Activated T-helper 1 cell treated with Interleukin-2 at 50 U/mL for 16 hours (primary cell): ENCODE data around the gene F8.
"Not testable (repeated sequence)": the region's sequence is repeated elsewhere in the genome, so short reads cannot be mapped to it uniquely, and the experiment has no call there.

Experiments
- DNase-seq: peaks from one replicate; pipeline ENCODE4 v3.0.0-alpha.2; 2020; ENCODE audit warnings: low read depth

F8 gene

DNA sequence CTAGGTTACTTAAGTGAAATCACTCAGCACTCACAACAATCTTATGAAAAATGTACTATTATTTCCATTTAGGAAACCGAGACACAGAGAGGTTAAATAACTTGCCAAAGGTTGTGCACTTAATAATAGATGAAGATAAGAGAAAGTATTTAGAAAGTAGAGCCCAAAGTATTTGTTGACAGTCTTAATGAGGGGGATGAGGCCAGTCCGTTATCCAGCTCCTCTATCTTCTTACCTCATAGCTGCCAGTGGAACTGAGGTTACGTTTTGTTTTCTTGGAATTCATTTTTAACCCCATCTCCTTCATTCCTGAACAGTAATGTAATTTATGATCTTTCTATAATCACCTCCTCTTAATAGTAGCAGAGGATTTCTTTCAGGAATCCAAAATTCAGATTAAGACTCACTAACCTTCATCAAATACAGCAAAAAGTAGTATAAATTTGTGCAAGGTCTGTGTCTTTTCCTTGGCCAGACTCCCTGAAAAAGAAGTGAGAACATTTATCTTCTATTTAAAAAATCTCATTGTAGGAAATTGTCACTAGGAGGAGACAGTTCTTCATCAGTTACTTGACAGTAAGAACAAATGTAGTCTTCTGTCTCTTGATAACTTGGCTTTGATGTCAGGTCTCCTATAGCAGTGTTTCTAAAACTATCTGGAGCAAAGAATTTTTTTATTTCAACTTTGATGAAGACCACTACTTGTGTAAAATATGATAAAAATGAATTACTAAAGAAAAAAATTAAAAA lies 35.5 kb downstream of the F8 start:
- DNase-seq: no peak

DNA sequence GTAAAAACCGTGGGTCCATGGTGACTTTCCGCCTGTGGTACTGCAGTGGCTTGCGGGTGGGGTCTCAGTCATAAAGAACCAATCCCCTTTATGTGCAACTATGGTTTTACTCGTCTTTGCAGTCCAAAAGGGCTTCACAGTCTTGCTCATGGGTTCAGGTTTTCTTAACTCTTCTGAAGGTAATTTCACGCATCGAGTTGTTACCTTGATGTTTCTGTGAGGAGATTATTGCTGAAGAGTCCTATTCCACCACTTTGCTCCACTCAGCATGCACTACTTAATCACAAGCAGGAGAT lies 41.5 kb downstream of the F8 start:
- DNase-seq: no peak

DNA sequence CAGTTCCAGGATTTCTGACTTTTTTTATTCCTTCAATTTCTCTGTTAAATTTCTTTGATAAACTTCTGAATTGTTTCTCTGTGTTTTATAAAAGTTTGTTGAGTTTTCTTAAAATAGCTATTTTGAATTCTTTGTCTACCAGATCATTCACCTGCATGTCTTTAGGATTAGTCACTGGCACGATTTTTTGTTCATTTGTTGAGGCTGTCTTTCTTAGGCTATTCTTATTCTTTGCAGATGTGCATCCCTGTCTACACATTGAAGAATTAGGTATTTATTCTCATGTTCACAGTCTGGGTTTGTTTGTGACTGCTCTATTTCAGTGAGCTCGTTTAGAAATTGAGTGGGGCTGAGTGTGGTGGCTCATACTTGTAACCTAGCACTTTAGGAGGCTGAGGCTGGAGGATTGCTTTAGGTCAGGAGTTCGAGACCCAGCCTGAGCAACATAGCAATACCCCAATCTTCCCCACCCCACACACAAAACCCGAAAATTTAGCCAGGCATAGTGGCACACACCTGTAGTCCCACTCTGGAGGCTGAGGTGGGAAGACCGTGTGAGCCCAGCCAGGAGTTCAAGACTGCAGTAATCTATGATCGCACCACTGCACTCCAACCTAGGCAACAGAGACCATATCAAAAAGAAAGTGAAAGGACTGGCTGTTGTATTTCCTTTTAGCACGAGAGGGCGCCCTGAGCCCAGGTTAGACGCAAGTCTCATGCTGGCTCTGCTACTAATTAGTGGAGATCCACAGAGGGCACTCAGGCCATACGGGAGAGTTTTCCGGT lies 42.0 kb downstream of the F8 start:
- peak; percentile 55 for DNase-seq

DNA sequence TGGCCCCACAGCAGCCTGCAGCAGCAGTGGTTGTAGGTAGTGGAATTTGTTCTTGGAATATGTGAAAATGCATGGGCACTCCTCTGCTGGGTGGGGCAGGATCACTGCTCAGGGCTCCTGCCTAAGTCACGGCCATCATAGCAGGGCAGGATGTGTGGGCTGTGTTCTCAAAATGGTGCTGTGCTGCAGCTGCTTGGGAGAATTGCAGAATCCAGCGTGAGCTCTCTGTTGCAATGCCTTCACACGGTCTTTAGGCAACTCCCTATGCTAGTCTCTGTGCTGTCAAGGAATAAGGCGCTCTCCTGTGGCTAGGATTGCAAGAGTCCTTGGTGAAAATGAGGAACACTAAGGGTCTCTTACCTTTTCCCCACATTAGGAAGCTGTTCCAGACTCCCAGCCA lies 42.9 kb downstream of the F8 start:
- DNase-seq: no peak

DNA sequence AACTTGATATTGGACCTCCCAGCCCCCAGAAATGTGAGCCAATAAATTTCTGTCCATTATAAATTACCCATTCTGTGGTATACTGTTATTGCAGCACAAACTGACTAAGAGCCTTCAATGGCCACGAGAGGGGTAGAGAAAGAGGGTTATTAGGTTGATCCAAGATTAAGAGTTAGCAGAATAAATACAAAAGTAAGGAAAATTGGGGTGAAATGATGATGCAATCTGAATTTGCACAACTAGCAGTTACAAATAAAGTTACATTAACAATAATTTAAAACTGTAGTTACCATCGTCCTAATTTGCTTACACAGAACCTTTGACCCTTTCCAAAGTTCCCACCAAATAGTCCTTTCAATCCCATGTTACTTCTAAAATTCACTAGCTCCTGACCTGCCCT lies 54.2 kb downstream of the F8 start:
- no peak for DNase-seq

DNA sequence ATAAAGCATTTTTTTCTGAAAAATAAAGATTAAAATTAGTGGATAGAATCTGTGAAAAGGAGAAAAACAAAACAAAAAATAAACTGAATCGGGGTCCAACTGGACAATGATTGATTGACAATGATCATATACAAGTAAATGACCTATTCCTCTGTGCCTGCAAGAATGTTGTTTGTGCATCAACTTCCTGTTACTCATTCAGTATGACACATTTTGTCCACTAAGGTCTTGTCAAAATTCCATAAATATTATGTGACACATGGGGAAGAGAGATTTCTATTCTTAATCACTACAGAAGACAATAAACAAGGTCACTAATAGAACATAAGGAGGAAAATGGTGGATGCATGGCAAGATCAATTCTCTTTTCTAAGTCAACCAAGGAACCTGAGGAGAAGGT lies 54.9 kb downstream of the F8 start:
- no peak for DNase-seq

DNA sequence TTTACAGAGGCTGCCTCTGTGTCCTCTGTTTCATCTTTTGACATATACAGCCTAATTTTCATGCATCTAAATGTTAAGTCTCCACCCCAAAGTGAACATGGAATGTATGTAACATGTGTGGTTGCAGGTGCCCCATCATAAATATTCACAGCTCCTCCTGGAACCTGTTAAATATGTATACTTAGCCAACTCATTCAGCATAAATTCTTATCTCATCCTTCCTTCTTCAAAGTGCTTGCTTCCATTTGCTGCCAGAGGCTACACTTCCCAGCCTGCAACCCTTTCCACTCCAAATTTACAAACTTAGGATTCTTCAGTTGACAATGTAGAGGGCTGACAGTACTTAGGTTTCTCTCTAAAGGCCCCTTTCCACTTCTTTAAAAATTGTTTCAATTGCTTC lies 60.6 kb downstream of the F8 start:
- DNase-seq: no peak

DNA sequence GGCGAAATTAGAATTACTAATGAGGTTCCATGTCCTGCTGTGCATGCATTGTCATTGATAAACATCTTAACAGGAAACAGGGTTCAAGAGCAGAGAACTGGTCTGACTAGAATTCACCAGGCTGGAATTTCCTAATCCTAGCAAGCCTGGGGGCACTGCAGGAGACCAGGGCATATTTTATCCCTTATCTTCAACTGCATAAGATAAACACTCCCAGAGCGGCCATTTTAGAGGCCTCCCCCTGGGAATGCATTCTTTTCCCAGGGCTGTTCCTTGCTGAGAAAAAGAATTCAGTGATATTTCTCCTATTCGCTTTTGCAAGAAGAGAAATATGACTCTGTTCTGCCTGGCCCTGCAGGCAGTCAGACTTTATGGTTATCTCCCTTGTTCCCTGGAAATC lies 66.7 kb downstream of the F8 start:
- DNase-seq: not testable (repeated sequence)

DNA sequence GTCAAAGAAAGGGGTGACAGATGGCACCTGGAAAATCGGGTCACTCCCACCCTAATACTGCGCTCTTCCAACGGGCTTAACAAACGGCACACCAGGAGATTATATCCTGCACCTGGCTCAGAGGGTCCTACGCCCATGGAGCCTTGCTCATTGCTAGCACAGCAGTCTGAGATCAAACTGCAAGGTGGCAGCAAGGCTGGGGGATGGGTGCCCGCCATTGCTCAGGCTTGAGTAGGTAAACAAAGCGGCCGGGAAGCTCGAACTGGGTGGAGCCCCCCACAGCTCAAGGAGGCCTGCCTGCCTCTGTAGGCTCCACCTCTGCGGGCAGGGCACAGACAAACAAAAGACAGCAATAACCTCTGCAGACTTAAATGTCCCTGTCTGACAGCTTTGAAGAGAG lies 83.3 kb downstream of the F8 start:
- not testable (repeated sequence) for DNase-seq

DNA sequence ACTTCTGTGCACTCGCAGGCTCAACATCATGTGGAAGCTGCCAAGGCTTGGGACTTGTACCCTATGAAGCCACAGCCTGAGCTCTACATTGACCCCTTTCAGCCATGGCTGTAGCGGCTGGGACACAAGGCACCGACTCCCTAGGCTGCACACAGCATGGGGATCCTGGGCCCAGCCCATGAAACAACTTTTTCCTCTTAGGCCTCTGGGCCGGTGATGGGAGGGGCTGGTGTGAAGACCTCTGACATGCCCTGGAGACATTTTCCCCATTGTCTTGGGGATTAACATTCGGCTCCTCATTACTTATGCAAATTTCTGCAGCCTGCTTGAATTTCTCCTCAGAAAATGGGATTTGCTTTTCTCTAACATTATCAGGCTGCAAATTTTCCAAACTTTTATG lies 97.8 kb downstream of the F8 start:
- DNase-seq: not testable (repeated sequence)

DNA sequence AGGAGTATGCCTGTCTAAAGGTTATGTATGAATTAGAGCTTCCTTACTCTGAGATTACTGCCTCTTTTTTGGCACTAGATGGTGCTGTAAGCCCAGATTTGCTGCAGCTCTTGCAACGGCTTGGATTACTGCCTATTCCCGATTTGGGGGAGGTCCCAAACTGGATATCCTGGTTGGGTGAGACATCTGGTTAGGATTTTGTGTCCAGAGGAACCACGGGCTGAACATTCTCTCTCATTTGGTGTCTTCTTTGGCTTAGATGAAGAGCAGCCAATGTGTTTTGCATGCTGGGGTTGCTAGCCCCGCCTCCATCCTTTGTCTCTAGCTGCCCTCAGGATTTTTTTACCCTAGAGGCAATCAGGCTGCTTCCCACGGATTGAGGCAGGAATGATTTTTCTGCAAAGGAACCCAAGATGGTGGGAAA lies 104.5 kb downstream of the F8 start:
- DNase-seq: no peak

DNA sequence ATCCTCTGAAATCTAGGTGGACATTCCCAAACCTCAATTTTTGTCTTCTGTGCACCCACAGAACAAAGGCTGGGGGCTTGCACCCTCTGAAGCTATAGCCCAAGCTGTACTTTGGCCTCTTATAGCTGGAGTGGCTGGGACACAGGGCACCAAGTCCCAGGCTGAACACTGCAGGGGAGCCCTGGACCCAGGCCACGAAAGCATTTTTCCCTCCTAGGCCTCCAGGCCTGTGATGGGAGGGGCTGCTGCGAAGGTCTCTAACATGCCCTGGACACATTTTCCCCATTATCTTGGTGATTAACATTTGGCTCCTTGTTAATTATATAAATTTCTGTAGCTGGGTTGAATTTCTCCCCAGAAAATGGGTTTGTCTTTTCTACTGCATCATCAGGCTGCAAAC lies 108.5 kb downstream of the F8 start:
- DNase-seq: no peak

DNA sequence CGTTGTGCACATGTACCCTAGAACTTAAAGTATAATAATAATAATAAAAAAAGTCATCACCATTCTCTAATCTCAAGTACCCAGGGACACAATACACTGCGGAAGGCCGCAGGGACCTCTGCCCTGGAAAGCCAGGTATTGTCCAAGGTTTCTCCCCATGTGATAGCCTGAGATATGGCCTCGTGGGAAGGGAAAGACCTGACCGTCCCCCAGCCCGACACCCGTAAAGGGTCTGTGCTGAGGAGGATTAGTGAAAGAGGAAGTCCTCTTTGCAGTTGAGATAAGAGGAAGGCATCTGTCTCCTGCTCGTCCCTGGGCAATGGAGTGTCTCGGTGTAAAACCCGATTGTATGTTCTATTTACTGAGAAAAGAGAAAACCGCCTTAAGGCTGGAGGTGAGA lies 112.0 kb downstream of the F8 start:
- not testable (repeated sequence) for DNase-seq

DNA sequence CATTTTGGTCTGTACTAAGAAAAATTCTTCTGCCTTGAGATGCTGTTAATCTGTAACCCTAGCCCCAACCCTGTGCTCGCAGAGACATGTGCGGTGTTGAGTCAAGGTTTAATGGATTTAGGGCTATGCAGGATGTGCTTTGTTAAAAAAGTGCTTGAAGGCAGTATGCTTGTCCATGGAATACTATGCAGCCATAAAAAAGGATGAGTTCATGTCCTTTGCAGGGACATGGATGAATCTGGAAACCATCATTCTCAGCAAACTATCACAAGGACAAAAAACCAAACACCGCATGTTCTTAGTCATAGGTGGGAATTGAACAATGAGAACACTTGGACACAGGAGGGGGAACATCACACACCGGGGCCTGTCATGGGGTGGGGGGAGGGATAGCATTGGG lies 112.5 kb downstream of the F8 start:
- DNase-seq: not testable (repeated sequence)

DNA sequence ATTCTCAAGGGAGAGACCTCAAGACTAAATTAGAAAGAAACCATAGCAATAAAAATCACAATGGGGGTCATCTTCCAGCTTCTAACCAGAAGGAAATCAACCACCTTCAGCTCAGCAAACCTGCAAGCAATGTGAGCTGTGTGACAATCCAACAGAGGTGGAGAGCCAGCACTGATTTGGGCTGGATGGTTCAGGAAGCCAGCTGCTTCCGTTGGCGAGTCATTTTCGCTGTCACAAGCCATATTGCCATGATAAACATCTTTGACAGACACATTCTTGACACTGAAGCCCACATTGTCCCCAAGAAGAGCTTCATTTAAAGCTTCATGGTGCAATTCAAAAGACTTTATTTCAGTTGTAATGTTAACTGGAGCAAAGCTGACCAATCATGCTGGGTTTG lies 113.7 kb downstream of the F8 start:
- no peak for DNase-seq

DNA sequence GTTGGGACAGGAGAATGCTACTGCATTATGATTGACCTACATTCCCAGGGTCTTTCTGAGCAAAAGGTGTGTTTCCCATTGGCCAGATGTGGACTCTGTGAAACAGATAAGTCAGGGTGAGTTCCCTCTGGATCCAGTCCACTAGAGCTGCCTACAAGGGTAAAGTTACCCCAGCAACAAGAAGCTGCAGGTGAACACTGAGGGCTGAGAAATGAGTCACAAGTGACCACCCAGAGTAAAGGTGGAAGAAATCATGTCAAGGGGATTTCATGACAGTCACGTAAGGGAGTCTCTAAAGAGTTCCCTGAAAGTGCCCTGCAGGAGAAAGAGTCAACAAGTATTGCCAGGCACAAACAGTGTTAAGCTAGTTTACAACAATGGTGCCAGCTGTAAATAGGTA lies 120.1 kb downstream of the F8 start:
- no peak for DNase-seq

DNA sequence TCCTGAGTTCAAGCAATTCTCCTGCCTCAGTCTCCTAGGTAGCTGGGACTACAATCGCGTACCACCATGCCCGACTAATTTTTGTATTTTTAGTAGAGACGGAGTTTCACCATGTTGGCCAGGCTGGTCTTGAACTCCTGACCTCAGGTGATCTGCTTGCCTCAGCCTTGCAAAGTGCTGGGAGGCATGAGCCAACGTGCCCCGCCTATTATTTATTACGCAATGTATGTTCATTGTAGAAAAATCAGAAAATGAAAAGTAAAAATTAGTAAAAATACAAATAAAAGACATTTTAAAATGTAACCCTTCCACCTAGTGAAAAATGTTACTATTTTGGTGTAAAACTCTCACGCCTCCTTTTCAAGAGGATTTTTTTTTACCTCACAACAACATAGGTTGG lies 122.2 kb downstream of the F8 start:
- no peak for DNase-seq

DNA sequence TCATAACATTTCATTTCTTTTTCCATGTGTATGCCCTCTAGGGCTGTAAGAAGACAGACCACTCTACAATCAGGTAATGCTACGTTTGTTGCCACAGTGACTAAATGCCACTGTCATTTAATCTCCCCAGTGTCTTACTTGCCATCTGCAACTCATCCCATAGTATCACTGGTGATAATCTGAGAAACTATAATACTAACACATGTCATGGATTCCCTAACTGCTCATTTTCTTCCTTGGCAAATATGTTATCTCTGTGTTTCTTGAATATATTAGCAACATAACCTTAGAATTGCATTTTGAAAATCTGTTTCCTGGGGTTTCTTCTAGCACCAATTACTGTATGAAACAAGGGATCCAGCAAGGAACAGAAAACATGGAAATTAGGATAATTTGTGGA lies 130.2 kb downstream of the F8 start:
- DNase-seq: no peak

DNA sequence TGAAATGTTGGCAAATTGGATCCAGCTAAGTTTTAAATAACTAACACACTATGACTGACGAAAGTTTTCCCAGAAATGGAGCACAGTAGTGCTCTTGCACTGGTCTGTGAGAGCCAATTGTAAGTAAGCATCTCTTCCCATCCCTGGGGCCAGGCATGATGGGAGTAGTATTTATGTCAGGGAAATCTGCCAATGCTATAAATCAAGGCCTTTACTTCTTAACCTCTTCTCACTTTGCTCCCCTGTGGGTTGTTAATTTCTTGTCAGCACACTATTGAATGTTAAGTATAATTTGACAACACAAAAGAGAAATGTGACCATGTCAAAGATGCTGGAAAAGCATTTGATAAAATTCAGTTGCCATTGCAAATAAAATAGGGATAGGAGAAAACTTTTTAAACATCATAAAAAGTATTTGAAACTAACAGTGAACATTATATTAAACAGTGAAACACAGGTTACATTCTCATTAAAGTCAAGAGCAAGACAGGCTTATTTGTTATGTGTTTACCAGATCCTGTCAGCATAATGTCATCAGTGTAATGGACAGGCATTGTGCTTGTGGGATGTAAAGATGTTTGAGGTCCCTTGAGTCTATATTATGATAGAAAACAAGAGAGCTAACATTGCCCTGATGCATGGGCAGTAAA lies 131.4 kb downstream of the F8 start:
- no peak for DNase-seq

DNA sequence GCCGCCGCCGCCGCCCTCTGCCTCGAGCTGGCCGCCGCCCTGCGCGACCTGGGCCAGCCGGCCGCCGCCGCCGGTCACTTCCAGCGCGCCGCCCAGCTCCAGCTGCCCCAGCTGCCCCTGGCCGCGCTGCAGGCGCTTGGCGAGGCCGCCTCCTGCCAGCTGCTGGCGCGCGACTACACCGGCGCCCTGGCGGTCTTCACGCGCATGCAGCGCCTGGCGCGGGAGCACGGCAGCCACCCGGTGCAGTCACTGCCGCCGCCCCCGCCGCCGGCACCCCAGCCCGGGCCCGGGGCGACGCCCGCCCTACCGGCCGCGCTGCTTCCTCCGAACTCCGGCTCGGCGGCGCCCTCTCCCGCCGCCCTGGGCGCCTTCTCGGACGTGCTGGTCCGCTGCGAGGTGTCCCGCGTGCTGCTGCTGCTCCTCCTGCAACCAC lies 135.7 kb downstream of the F8 start:
- not testable (repeated sequence) for DNase-seq

DNA sequence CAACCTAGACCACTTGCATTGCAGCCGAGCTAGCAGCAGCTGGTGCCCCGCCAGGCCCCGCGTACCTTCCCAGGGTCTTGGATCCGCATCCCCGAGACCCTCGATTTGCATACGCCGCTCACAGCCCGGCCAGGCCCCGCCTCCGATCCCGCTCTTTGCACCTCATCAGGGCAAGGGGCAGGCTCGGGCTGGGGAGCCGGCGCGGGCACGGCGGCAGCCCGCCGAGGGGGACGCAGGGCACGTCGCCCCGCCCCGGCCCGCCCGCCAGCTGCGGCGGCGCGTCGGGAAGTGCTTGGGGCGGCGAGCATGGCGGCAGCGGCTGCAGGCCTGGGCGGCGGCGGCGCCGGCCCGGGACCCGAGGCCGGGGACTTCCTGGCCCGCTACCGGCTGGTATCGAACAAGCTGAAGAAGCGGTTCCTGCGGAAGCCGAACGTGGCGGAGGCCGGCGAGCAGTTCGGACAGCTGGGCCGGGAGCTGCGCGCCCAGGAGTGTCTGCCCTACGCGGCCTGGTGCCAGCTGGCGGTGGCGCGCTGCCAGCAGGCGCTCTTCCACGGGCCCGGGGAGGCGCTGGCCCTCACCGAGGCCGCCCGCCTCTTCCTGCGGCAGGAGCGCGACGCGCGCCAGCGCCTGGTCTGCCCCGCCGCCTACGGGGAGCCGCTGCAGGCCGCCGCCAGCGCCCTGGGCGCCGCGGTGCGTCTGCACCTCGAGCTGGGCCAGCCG lies 136.3 kb downstream of the F8 start, which contains the start of gene F8A1:
Gene F8A1, plus strand, starts transcription at position 287 of the 720 bp plus-strand sequence. Its CDS starts 20 bp downstream, at position 307.
- DNase-seq: peak; percentile 4

DNA sequence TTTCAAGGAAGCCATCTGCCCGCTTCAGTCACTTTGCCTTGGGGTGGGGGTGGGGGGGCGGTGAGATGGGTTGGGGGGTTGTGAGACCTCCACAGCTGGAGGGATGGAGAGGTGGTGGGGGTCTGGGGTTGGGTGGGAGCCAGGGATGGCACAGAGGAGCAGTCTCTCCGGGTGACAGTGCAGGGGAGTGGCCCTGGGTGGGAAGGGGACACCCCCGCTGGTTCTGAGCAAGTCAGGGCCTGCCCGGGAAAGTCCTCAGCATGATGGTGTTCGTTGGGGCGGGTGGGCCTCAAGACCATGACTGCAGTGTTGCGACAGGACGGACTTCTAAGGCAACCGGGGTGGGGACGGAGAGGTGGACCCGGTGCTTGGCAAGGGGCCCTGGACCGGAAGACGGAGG lies 137.0 kb downstream of the F8 start:
- not testable (repeated sequence) for DNase-seq
